IPS-NIHi7 (cell line): Measurements from ENCODE around the gene ABCG1.

Source experiments
- DNase-seq: peaks from one replicate; pipeline ENCODE4 v3.0.0; 2012; ENCODE audit warnings: mixed read lengths; ENCODE audit errors: extremely low spot score

Gene ABCG1

GRCh38 chr21:42251654-42252324 is 32.8 kb downstream of the ABCG1 start:
- DNase-seq: no peak

- no peak for DNase-seq
Measured at GRCh38 chr21:42252325-42252654, 33.4 kb downstream of the ABCG1 start.

GRCh38 chr21:42252778-42253340 is 33.9 kb downstream of the ABCG1 start:
- DNase-seq: no peak

- DNase-seq: no peak
Measured at GRCh38 chr21:42253466-42253865, 34.5 kb downstream of the ABCG1 start.

GRCh38 chr21:42254083-42254482 is 35.1 kb downstream of the ABCG1 start:
- DNase-seq: no peak

- no peak for DNase-seq
Measured at GRCh38 chr21:42254651-42255601, 36.0 kb downstream of the ABCG1 start.

GRCh38 chr21:42255825-42256224 is 36.9 kb downstream of the ABCG1 start:
- no peak for DNase-seq

- no peak for DNase-seq
Measured at GRCh38 chr21:42256316-42256715, 37.4 kb downstream of the ABCG1 start.

- no peak for DNase-seq
Measured at GRCh38 chr21:42257091-42257765, 38.3 kb downstream of the ABCG1 start.

GRCh38 chr21:42258150-42258884 is 39.4 kb downstream of the ABCG1 start:
- DNase-seq: peak; percentile 94

GRCh38 chr21:42258885-42259407 is 40.0 kb downstream of the ABCG1 start:
- no peak for DNase-seq

GRCh38 chr21:42260121-42260520 is 41.2 kb downstream of the ABCG1 start:
- no peak for DNase-seq

GRCh38 chr21:42261829-42262200 is 42.9 kb downstream of the ABCG1 start:
- DNase-seq: no peak

GRCh38 chr21:42262831-42263231 is 43.9 kb downstream of the ABCG1 start:
- no peak for DNase-seq

- no peak for DNase-seq
Measured at GRCh38 chr21:42263591-42264131, 44.7 kb downstream of the ABCG1 start.

GRCh38 chr21:42264245-42265195 is 45.6 kb downstream of the ABCG1 start:
- DNase-seq: no peak

- DNase-seq: no peak
Measured at GRCh38 chr21:42265231-42265812, 46.4 kb downstream of the ABCG1 start.

GRCh38 chr21:42266971-42267556 is 48.1 kb downstream of the ABCG1 start:
- DNase-seq: no peak

- no peak for DNase-seq
Measured at GRCh38 chr21:42269386-42269785, 50.4 kb downstream of the ABCG1 start.
